Kidney tubule cell (primary cell): Measurements from ENCODE around the gene IL23R.

ENCODE experiments used
- DNase-seq: peaks from one replicate; pipeline ENCODE4 v3.0.0-alpha.2; 2018; ENCODE audit warnings: low spot score

Gene IL23R

GRCh38 chr1:67148516-67149178, 17.6 kb upstream of the IL23R start:
- peak; percentile 22 for DNase-seq

- DNase-seq, result peak; percentile 83
These were observed 17.0 kb upstream of the IL23R start for GRCh38 chr1:67149179-67149770.

- no peak for DNase-seq
These were observed 15.3 kb upstream of the IL23R start for GRCh38 chr1:67150931-67151330.

- no peak for DNase-seq
These were observed 7.9 kb upstream of the IL23R start for GRCh38 chr1:67158401-67158800.

- DNase-seq, result peak; percentile 38
These were observed 7.0 kb upstream of the IL23R start for GRCh38 chr1:67159233-67159632.

- peak; percentile 92 for DNase-seq
These were observed 3.3 kb upstream of the IL23R start for GRCh38 chr1:67162954-67163353.

GRCh38 chr1:67165468-67166041, 699 bp upstream of the IL23R start:
- DNase-seq, result no peak

GRCh38 chr1:67169496-67169895, 3.2 kb downstream of the IL23R start:
- DNase-seq, result no peak

GRCh38 chr1:67169932-67170331, 3.7 kb downstream of the IL23R start:
- DNase-seq, result no peak

- DNase-seq, result no peak
These were observed 4.7 kb downstream of the IL23R start for GRCh38 chr1:67170751-67171573.

- DNase-seq, result no peak
These were observed 5.3 kb downstream of the IL23R start for GRCh38 chr1:67171574-67171955.

GRCh38 chr1:67171978-67172377, 5.7 kb downstream of the IL23R start:
- no peak for DNase-seq

GRCh38 chr1:67173988-67174387, 7.7 kb downstream of the IL23R start:
- DNase-seq, result no peak

- DNase-seq, result no peak
These were observed 8.5 kb downstream of the IL23R start for GRCh38 chr1:67174716-67175284.

- no peak for DNase-seq
These were observed 9.4 kb downstream of the IL23R start for GRCh38 chr1:67175530-67176087.

GRCh38 chr1:67184838-67185421, 18.7 kb downstream of the IL23R start:
- DNase-seq, result no peak

- DNase-seq, result no peak
These were observed 21.9 kb downstream of the IL23R start for GRCh38 chr1:67188137-67188536.

- no peak for DNase-seq
These were observed 23.7 kb downstream of the IL23R start for GRCh38 chr1:67189953-67190352.

- DNase-seq, result no peak
These were observed 24.2 kb downstream of the IL23R start for GRCh38 chr1:67190410-67190809.

GRCh38 chr1:67190942-67191341, 24.7 kb downstream of the IL23R start:
- DNase-seq, result no peak

GRCh38 chr1:67191668-67192520, 25.6 kb downstream of the IL23R start:
- no peak for DNase-seq
